GM21737 (cell line): ENCODE results near the gene NEU2.

Experiments
- ATAC-seq: cut with Tn5 transposase; IDR thresholded peaks from one replicate; pipeline ENCODE4 v1.9.1; 2021; ENCODE audit warnings: mild to moderate bottlenecking, moderate library complexity; ENCODE audit not compliant: unreplicated experiment

Gene NEU2

GRCh38 chr2:233074106-233074505, 41.6 kb downstream of the NEU2 start:
- no peak for ATAC-seq

- ATAC-seq = peak; percentile 21
These were observed 42.9 kb downstream of the NEU2 start for GRCh38 chr2:233075141-233075965.

- ATAC-seq = peak; percentile 47
These were observed 43.5 kb downstream of the NEU2 start for GRCh38 chr2:233075966-233076339.

- no peak for ATAC-seq
These were observed 44.3 kb downstream of the NEU2 start for GRCh38 chr2:233076749-233077148.

GRCh38 chr2:233079473-233079877, 47.0 kb downstream of the NEU2 start:
- peak; percentile 38 for ATAC-seq

GRCh38 chr2:233079953-233080835, 47.7 kb downstream of the NEU2 start:
- no peak for ATAC-seq

- ATAC-seq = no peak
These were observed 48.4 kb downstream of the NEU2 start for GRCh38 chr2:233080836-233081229.

- peak; percentile 20 for ATAC-seq
These were observed 48.8 kb downstream of the NEU2 start for GRCh38 chr2:233081232-233081730.

GRCh38 chr2:233081731-233082221, 49.3 kb downstream of the NEU2 start:
- ATAC-seq = peak; percentile 2

GRCh38 chr2:233082222-233082930, 49.9 kb downstream of the NEU2 start:
- peak; percentile 28 for ATAC-seq

- ATAC-seq = no peak
These were observed 50.7 kb downstream of the NEU2 start for GRCh38 chr2:233082931-233083755.

GRCh38 chr2:233083782-233084181, 51.3 kb downstream of the NEU2 start:
- ATAC-seq = no peak

- ATAC-seq = peak; percentile 27
These were observed 52.0 kb downstream of the NEU2 start for GRCh38 chr2:233084488-233084887.
